Panc1 (cell line): ENCODE data around the gene ZNF665. TPM values are rescaled to one million over a fixed set of nuclear protein-coding genes. Genes with fewer than 3 reads are reported as not detected.

Source experiments
- ATAC-seq: fragments of 200-7000 bp; cut with Tn5 transposase; 2 replicates; pipeline ENCODE4 v1.9.1; 2020; ENCODE audit warnings: mild to moderate bottlenecking, moderate library complexity
- BruUV-seq: library from RNA; stranded (reverse); fragments of 400-500 nt; replicated peaks from 2 replicates; lab custom pipeline; 2021; lab: Mats Ljungman, UMichigan
- CTCF ChIA-PET: fragments of 300-600 bp; sonication (Branson Sonifier 250); formaldehyde crosslinking; loops from one replicate; lab custom pipeline; 2022; ENCODE audit warnings: antibody characterized with exemption; lab: Charles Lee
- POLR2A ChIA-PET: fragments of 300-600 bp; sonication (Branson Sonifier 250); formaldehyde crosslinking; loops from one replicate; lab custom pipeline; 2022; ENCODE audit warnings: antibody characterized with exemption; lab: Charles Lee
- DNase-seq: peaks from one replicate; pipeline ENCODE4 v3.0.0-alpha.2; 2010; ENCODE audit warnings: low read depth, low spot score
- H3K27ac ChIP-seq: 2 replicates; pipeline ENCODE4 v1.5.1; 2011; ENCODE audit warnings: mild to moderate bottlenecking, low read length, inconsistent platforms
- H3K27me3 ChIP-seq: fragments of 200-500 bp; sonication (Bioruptor generic); 2 replicates; pipeline ENCODE4 v1.6.0; 2014; ENCODE audit warnings: low read length, inconsistent platforms; ENCODE audit not compliant: control insufficient read depth, insufficient read depth
- H3K36me3 ChIP-seq: fragments of 200-500 bp; sonication (Bioruptor generic); 2 replicates; pipeline ENCODE4 v1.5.1; 2014; ENCODE audit warnings: inconsistent platforms, mild to moderate bottlenecking, low read length, moderate library complexity; ENCODE audit not compliant: control insufficient read depth, insufficient read depth
- H3K4me1 ChIP-seq: 2 replicates; pipeline ENCODE4 v1.5.1; 2011; ENCODE audit warnings: inconsistent platforms, mild to moderate bottlenecking, low read length, moderate library complexity; ENCODE audit not compliant: control insufficient read depth, insufficient read depth
- H3K4me3 ChIP-seq, 2 experiments: 2 replicates each; pipeline ENCODE4 v1.5.1; 2011 to 2012; ENCODE audit warnings: low read depth in 2 of 2, low read length in 2 of 2, mild to moderate bottlenecking in 2 of 2, inconsistent platforms in 1 of 2, moderate library complexity in 1 of 2
- H3K9me3 ChIP-seq: fragments of 200-500 bp; sonication (Bioruptor generic); 2 replicates; pipeline ENCODE4 v1.5.1; 2014; ENCODE audit warnings: low read depth, mild to moderate bottlenecking, inconsistent platforms, low read length, moderate library complexity; ENCODE audit not compliant: control insufficient read depth, insufficient read depth
- CTCF ChIP-seq: fragments of 450-650 bp; IDR thresholded peaks from 2 replicates; pipeline ENCODE4 v1.5.1; 2017; ENCODE audit warnings: mild to moderate bottlenecking
- POLR2AphosphoS5 ChIP-seq: IDR thresholded peaks from 2 replicates; pipeline ENCODE4 v1.6.1; 2012; ENCODE audit warnings: mild to moderate bottlenecking, low read depth, low read length, moderate library complexity
- REST ChIP-seq, 2 experiments: IDR thresholded peaks; 2 replicates each; pipeline ENCODE4 v1.6.1; 2011 to 2012; ENCODE audit warnings: low read depth in 2 of 2, control low read depth in 1 of 2, low read length in 1 of 2, mild to moderate bottlenecking in 1 of 2, moderate library complexity in 1 of 2; ENCODE audit not compliant: insufficient read depth in 1 of 2
- SIN3A ChIP-seq: IDR thresholded peaks from 2 replicates; pipeline ENCODE4 v1.6.1; 2012; ENCODE audit warnings: low read depth, mild to moderate bottlenecking, low read length, moderate library complexity, borderline replicate concordance; ENCODE audit not compliant: insufficient read depth
- TCF7L2 ChIP-seq: IDR thresholded peaks from 2 replicates; pipeline ENCODE4 v1.6.1; 2011; ENCODE audit warnings: mild to moderate bottlenecking, low read depth, low read length, inconsistent platforms
- in situ Hi-C: cut with HindIII; loops from 2 replicates; pipeline ENCODE4 v1.10.0; 2016; ENCODE audit warnings: low sequenced_read_pairs, low pct_unique_long_range_greater_than_20kb
- intact Hi-C: fragments of 100-400 bp; cut with micrococcal nuclease; formaldehyde crosslinking; loops from one replicate; pipeline ENCODE4 v1.10.0; 2022; ENCODE audit not compliant: unreplicated experiment
- total RNA-seq: library from RNA; stranded (reverse); gene quantifications from one replicate; pipeline ENCODE4 v1.2.1, GENCODE V29; 2021; ENCODE audit not compliant: unreplicated experiment

ZNF665 gene
- total RNA-seq, 1 experiment from 2014 or later = 7.0 TPM

GRCh38 chr19:53193535-53194222, 521 bp upstream of the ZNF665 start:
- peak overlapping the region; percentile 92 to 96 for H3K4me3 ChIP-seq
- DNase-seq (no peak), ATAC-seq (peak; percentile 5)
- TF ChIP-seq REST (IDR thresholded peaks at IDR 0.05; ENCODE audit: insufficient read depth in 1 of 2, low read depth in 2 of 2, low read length in 1 of 2) (no peak), SIN3A (no peak), POLR2AphosphoS5 (no peak), CTCF (no peak), TCF7L2 (no peak)
- CTCF ChIA-PET = interaction anchor here (0.6 kb wide), 2 partner anchors 552 to 927 kb away, joined by 3 read pairs; no protein-coding TSS in a partner anchor
- peak overlapping the region; percentile 55; the same call in 1 of the 2 replicates for H3K27ac ChIP-seq
- intact Hi-C loops = no loop called here
- in situ Hi-C loops = no loop called here
- no TSS peak for BruUV-seq
- peaks cover 11% of the 10 kb centered on the region; the same call in 1 of the 2 replicates for H3K9me3 ChIP-seq
- peaks cover 7% of the 10 kb centered on the region for H3K4me1 ChIP-seq
- H3K36me3 ChIP-seq = no peaks in the 10 kb centered on the region
- no peaks in the 10 kb centered on the region for H3K27me3 ChIP-seq
- POLR2A ChIA-PET = interaction anchor here (0.7 kb wide), 1 partner anchor 20 kb away, joined by 3 read pairs; no protein-coding TSS in a partner anchor

GRCh38 chr19:53190253-53190652, 2.9 kb downstream of the ZNF665 start:
- H3K4me1 ChIP-seq = peaks cover 3% of the 10 kb centered on the region; the same call in 1 of the 2 replicates
- no peak overlapping the region for H3K4me3 ChIP-seq
- no peaks in the 10 kb centered on the region for H3K36me3 ChIP-seq
- DNase-seq (no peak), ATAC-seq (no peak)
- ChIA-PET CTCF (no interaction called here), POLR2A (interaction anchor here (0.6 kb wide), 1 partner anchor 196 kb away, joined by 3 read pairs; no protein-coding TSS in a partner anchor)
- TF ChIP-seq TCF7L2 (no peak), POLR2AphosphoS5 (no peak), SIN3A (no peak), REST (IDR thresholded peaks at IDR 0.05; ENCODE audit: insufficient read depth in 1 of 2, low read depth in 2 of 2, low read length in 1 of 2) (no peak), CTCF (no peak)
- in situ Hi-C loops = no loop called here
- intact Hi-C loops = no loop called here
- H3K27me3 ChIP-seq = no peaks in the 10 kb centered on the region
- no TSS peak for BruUV-seq
- no peaks in the 10 kb centered on the region for H3K9me3 ChIP-seq
- no peak overlapping the region for H3K27ac ChIP-seq
